ENCODE results near the gene EHD1.

EHD1 gene

DNA sequence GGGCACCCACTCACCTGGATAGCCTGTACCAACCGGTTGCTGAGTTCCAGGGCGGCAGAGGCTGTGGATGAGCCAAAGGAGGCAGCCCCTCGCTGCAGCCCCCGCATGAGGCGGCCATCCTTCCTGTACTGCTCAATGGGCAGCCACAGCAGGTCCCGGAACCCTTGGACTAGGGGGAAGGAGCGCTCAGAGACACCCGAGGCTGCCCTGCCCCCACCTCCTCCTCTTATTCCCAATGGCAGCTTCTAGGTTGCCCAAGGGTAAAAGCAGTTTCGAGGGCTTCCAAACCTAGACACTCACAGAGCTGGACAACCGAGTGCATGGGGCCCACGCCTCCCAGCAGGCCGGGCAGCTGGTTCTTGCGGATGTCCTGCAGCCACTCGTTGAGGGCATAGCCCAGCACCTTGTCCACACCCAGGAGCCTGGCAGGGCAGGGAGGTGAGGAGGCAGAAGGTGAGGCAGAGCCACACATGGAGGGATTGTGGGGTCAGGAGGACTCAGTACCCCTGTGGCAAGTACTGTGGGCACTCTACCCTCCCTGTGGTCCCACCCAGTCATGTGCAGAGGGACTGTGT, 18.1 kb upstream of the EHD1 start:
- no peak for DNase-seq (ENCODE audit: low read depth)
- TF ChIP-seq, protein P1, sequence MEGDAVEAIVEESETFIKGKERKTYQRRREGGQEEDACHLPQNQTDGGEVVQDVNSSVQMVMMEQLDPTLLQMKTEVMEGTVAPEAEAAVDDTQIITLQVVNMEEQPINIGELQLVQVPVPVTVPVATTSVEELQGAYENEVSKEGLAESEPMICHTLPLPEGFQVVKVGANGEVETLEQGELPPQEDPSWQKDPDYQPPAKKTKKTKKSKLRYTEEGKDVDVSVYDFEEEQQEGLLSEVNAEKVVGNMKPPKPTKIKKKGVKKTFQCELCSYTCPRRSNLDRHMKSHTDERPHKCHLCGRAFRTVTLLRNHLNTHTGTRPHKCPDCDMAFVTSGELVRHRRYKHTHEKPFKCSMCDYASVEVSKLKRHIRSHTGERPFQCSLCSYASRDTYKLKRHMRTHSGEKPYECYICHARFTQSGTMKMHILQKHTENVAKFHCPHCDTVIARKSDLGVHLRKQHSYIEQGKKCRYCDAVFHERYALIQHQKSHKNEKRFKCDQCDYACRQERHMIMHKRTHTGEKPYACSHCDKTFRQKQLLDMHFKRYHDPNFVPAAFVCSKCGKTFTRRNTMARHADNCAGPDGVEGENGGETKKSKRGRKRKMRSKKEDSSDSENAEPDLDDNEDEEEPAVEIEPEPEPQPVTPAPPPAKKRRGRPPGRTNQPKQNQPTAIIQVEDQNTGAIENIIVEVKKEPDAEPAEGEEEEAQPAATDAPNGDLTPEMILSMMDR (conservative IDR thresholded peaks at IDR 0.05; ENCODE audit: low read length): no peak
- H3K4me3 ChIP-seq (ENCODE audit: low read length): no peak overlapping the region

DNA sequence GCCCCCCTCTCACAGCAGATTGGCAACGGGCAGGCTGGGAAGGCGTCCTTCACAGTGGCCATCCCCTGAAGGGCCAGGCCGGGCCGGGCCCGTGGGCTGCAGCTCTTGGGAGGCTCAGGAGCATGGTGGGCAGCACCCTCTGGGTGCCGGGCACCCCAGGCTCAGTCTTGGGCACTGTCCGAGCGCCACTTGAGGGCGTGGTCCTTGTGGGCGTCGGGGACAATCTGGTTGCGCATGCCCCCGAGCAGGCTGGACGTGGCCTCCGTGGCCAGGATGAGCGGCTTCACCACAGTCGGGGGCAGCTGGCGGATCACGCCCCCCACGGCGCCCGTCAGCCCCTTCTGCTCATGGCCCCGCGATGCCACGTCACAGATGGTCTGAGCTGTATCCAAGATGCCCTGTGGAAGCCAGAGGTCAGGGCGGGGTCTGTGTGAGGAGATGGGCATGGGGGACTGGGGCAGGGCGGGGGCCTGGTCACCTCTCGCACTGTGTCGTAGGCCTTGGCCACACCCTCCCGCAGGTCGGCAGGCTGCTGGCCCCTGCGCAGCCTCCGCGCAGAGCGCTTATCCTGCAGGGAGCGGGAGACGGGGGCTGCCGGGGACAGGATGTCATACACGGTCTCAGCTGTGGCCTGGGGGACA, 16.5 kb upstream of the EHD1 start:
- no peak overlapping the region for H3K4me3 ChIP-seq (ENCODE audit: low read length)
- DNase-seq (ENCODE audit: low read depth): no peak
- TF ChIP-seq, protein P1 (conservative IDR thresholded peaks at IDR 0.05; ENCODE audit: low read length): no peak

DNA sequence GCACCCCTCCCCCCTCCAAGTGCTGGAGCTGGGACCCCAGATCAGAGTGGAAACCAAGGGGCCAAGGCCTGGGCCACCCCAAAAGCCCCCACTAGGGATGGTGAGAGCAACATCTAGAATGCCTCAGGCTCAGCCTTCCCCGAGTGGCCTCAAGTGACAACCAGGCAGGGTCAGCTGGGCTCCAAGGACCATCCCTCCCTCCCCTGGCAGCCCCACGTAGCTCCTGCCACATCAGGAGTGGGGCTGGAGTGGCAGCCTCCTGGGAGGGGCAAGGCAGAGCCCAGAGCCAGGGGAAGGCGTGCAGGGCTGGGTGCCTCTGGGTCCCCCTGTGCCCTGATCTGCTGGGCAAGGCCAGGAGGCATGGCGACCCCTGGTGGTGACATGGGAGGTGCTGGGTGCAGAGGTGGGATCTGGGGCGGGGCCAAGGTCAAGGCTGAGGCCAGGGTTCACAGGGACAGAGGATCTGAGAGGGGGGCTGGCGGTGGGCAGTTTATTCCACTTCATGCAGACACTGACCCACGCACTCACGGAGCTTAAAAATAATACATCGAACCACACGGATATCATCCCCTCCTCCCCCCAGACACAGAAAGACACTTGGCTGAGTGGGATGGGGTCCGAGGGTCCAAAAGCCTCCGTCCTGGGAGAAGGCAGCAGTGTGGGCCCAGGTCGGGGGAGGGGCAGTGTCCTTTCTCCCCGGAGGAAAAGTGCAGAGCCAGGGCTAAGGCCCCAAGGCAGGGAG, 15.8 kb upstream of the EHD1 start:
- no peak overlapping the region for H3K4me3 ChIP-seq (ENCODE audit: low read length)
- TF ChIP-seq, protein P1 (conservative IDR thresholded peaks at IDR 0.05; ENCODE audit: low read length): peak; percentile 83
- DNase-seq (ENCODE audit: low read depth): peak; percentile 65

DNA sequence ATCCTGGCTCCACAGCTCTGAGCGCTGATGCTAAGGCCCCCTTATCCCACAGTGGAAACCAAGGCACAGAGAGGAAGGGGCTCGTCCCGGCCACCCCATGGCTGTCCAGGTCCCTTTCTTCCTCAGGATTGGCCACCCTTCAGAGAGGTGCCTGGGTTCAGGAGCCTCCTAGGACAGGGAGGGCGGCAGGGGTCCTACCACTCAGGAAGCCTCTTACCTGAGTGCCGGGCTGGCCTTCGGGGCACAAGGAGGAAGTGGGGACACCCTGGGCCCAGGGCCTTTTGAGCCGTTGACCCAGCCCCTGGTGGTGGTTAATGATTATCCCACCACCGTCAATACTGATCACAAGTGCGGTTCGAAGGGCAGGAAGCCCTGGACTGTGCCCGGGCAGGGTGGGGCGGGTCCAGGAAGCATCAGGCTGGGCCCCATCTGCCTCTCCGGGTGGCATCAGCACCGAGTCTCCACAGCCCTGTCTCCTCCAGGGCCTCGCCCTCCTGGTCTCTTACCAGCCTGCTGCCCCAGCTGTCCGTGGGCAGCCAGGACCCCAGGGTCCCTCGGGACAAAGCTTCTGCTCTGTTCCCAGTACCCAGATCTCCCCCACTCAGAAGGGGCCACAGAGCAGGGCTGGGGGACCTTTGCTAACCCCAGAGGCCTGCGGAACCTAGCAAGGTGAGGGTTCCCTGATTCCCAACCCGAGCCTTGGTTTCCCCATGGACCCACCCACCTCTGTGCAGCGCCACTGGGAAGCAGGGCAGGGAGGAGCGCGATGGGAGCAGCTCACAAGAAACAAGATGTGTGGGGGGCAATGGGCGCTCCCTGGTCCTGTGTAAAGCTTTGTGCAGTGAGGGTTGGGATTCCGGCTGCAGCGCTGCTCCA, 15.0 kb upstream of the EHD1 start:
- DNase-seq (ENCODE audit: low read depth): no peak
- H3K4me3 ChIP-seq (ENCODE audit: low read length): no peak overlapping the region
- TF ChIP-seq, protein P1 (conservative IDR thresholded peaks at IDR 0.05; ENCODE audit: low read length): no peak

DNA sequence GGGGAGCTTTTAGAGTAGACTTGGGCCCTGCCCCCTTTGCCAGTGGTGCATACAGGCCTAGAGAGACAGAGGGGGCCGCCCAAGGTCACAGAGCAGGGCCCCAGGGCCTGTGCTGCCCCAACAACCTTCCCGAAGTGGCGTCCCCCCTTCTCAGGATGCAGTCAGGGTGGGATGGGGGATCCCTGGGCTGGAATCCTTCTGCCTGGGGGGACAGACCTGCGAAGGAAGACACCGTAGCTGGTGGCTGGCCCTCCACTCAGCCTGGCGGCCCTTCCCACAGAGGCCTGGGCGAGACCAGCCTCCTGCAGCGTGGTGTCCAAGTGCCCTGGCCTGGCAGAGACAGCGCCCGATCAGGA, 14.4 kb upstream of the EHD1 start:
- TF ChIP-seq, protein P1 (conservative IDR thresholded peaks at IDR 0.05; ENCODE audit: low read length): no peak
- no peak overlapping the region for H3K4me3 ChIP-seq (ENCODE audit: low read length)
- DNase-seq (ENCODE audit: low read depth): no peak

DNA sequence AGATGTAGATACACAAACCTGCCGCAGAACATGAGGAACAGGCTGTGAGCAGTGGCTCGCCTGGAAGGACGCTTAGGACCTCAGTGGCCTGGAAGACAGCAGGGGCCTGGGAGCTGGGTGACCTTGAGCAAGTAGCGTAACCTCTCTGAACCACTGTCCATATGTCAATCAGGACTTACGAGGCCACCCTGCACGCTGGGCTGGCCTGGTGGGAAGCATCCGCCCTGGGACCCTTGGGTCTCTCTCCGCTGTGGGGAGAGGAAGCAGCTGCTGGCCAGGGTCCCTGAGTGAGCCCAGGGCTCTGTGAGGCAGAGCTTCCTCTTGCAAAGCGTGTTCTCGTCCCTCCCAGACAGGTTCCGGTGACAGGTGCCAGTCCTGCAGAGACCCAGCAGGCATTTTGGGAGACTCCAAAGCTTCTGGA, 14.0 kb upstream of the EHD1 start:
- TF ChIP-seq, protein P1 (conservative IDR thresholded peaks at IDR 0.05; ENCODE audit: low read length): no peak
- no peak overlapping the region for H3K4me3 ChIP-seq (ENCODE audit: low read length)
- no peak for DNase-seq (ENCODE audit: low read depth)

Data from AG10803 (cell line).